ENCODE data around the gene MBLAC1.

MBLAC1 gene

GRCh38 chr7:100154651-100155491, 28.1 kb downstream of the MBLAC1 start:
- DNase-seq, result no peak

DNA sequence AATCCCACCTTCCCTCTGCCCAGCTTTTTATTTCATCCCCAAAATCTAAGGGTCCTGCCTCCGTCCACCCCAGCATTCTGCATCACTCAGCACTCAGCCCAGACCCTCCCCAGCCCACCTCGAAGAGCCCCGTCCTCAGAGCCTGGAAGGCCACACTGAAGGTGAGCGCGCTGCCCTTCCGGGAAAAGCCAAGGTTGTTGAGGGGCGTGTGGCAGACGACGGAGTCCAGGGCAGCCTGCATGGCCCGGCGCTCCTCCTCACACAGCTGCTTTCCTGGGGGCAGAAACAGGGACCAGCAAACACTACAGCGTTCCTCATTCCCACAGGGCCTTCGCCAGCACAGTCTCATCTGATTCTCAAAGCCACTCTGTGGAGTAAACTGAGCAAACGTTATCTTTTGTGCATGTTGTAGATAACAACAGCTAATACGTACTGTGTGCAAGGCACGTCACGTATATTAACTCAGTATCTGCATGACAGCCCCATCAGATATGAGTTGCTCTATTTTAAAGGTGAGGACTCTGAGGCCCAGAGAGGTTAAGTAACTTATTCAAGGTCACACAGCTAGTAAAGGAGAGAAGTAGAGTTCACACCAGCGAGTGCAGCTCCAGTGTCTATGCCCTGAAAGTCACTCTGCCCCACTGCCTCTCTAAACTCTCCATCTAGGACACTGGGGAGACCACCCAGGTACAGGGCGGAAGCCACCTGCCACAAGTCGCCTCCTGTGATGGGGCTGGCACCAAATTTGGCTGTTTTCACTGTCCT, 29.0 kb downstream of the MBLAC1 start:
- no peak for DNase-seq

- peak; percentile 19 for DNase-seq
Observed at GRCh38 chr7:100156331-100157068, 29.7 kb downstream of the MBLAC1 start.

GRCh38 chr7:100157069-100157333, 30.2 kb downstream of the MBLAC1 start:
- no peak for DNase-seq

DNA sequence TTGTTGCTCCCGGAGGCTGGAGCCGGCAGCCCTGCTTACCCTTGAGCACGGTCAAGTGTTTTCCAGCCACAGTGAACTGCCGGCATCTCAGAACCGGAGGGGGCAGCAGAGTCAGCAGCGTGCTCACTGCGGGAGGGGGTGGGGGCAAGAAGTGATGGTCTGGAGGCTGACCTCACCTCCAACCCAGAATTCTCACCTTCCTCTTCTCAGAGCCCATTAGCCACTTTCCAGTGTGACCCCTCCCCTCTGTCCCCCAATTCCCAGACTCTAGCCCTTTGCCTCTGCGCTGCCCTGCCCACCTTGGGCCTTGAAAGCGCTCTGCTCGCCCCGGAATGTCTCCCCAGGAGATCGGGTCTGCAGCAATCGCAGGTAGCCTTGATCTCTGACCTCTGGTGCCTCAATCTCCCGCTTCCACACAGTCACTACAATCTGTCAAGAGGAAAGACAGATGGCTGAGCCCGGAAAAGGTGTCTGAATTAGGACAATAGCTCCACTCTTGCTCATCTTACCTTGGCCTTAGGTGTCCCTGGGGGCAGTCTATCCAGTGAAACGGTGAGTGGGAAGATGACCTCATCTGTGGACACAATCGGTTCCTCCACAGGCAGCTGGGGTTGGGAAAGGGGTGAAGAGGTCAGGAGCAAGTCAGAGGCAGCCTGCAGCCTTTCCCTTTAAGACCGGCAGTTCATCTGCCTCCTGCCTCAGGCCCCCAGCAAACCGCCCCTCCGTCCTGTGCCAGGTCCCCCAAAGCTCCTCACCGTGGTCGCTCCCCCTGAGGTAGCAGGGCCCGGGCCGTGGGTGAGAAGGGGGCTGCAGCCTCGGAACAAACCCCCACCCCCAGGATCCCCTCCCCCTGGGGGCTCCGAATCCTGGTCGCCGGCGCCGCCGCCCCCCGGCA, 30.8 kb downstream of the MBLAC1 start:
- DNase-seq, result peak; percentile 34

- peak; percentile 95 for DNase-seq
Observed at GRCh38 chr7:100158229-100159098, 31.7 kb downstream of the MBLAC1 start, which contains the start of gene TRAPPC14. TSS of gene TRAPPC14 (minus strand) at chr7:100158723. CDS start at chr7:100158499, 224 bp downstream.

DNA sequence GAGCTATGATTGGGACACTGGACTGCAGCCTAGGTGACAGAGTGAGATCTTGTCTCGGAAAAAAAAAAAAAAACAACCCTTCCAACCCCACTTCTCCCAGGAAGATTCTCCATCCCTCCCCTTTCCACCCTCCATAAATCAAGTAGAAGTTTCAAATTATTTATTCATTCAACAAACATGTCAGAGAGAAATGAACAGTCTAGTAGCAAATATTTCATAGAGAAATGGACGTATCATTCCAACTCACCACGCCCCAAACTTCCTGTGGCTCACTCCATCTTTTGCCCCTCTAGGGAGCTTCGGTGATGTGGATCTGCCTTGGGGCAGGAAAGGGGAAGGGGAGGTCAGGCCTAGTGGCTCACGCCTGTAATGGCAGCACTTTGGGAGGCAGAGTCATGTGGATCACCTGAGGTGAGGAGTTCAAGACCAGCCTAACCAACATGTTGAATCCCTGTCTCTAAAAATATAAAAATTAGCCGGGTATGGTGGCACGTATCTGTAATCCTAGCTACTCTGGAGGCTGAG, 32.4 kb downstream of the MBLAC1 start:
- DNase-seq, result no peak

DNA sequence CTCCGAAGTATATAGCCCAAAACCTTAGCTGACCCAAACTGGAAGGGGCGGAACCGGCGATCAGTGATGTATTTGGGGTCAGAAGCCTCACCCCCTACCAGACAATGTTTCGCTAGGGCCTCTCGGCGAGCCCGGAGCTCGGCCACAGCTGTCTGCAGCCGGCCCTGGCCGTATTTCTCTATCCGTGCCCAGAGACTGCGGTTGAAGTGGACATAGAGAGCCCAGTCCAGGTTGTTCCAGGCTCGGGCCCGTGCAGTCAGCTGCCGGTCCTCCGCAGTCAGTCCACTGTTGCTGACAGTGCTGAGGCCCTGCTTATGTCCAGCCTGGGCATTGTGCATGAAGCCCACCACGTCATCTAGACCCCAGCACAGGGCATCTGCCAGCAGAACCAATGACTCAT, 33.3 kb downstream of the MBLAC1 start:
- DNase-seq, result peak; percentile 18

GRCh38 chr7:100163006-100163531, 36.3 kb downstream of the MBLAC1 start:
- no peak for DNase-seq

DNA sequence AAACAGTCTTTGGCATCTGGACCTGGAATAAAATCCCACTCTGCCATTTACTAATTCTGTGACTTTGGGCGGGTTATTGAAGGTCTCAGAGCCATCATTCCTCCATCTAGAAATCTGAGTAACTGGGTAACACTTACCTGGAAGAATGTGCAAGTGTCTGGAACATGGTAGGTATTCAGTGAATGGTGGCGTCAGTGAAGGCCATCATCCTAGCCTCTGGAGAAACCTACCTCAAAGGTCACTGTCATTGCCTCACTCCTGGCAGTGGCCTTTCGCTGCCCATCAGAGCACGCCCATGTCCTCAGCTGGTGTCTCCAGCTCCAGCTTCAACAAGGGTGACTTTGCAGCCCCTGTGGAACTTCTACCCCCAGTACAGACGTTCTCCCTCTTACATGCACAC, 37.1 kb downstream of the MBLAC1 start:
- DNase-seq, result no peak

DNA sequence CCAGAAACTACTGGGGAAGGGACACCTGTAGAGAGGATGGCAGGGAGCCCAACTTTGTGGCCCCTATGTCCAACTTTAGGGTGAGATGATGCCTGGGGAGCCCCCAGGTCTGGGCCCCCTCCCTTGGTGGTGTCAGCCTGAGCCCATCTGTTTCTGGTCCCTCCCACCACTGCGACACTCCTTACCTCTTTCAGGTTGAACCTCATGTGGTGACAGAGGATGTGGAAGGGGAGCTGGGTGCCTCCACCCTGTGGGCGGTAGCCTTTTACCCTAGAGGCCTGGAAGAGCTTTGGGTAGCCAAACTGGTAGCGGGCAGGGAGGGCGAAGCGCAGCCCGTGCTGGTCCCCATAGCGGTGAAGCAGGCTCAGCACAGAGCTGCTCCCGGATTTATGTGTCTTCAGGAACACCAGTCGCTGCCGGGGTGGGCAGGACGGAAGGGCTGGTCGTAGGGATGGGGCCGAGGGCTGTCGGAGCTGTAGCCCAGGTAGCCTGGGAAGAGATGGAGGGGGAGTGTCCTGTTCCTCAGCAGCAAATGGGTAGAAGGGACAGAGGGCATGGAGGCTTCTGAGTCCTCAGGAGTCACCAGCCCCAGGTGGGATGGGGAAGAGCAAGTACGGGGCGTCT, 39.7 kb downstream of the MBLAC1 start:
- no peak for DNase-seq

DNA sequence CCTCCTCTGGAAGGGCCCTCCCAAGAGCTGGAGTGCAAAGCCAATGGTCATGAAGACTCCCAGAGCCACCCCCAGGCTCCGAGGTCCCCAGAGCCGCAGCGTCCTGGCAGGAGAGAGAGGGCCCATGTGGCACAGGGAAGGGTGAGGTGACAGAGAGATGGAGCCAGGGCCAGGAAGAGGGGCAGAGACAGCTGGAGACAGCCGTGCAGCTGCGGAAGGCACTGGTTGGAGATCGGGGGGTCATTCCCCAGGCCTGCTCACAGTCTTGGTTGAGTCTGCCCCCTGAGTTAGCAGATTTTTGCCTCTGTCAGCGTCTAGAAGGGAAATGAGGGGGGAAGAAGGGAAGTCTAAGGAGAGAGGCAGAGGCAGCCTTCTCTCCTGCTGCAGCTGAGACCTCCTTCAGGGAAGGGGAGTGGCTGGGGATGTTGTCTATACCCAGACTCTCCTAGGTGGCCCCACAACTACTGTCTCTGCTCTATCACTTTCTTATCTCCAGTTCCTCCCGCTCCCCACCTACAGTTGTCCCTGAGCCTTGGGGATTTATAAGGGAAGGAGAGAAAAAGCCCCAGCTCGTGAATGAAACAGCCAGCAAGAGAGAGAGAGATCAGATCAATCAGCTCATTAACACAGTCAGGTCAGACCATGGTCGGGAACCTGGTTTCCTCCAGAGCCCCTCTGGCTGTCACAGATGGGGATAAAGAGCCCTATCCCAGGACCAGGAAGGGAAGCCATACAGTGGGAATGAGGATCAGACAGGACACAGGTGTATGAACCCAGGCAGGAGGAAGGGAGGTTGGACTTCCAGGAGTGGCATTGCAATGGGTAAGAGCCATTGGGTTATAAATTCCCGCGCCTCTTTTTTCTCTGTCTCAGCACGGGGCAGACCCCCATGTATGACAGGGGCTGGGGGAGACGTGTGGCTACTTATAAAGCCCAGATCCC, 40.5 kb downstream of the MBLAC1 start:
- DNase-seq, result no peak

- DNase-seq, result no peak
Observed at GRCh38 chr7:100167912-100168323, 41.2 kb downstream of the MBLAC1 start.

- no peak for DNase-seq
Observed at GRCh38 chr7:100169147-100169850, 42.5 kb downstream of the MBLAC1 start.

- no peak for DNase-seq
Observed at GRCh38 chr7:100170101-100170897, 43.5 kb downstream of the MBLAC1 start.

GRCh38 chr7:100171087-100171681, 44.4 kb downstream of the MBLAC1 start:
- no peak for DNase-seq

GRCh38 chr7:100171840-100172239, 45.1 kb downstream of the MBLAC1 start:
- DNase-seq, result no peak
